Activated T-cell treated with anti-CD3 and anti-CD28 coated beads, Interleukin-2, amount 50 U/mL, for 24 hours (primary cell): Measurements from ENCODE around the gene LRRC14B.
"Not testable (repeated sequence)": the region's sequence is repeated elsewhere in the genome, so short reads cannot be mapped to it uniquely, and the experiment has no call there.

Experiments used
- DNase-seq: peaks from one replicate; pipeline ENCODE4 v3.0.0-alpha.2; 2020
- H3K27ac Mint-ChIP-seq: 2 replicates; pipeline ENCODE4 v1.8.0; 2020; ENCODE audit warnings: mild to moderate bottlenecking, mixed read lengths
- H3K27me3 Mint-ChIP-seq: 2 replicates; pipeline ENCODE4 v1.8.0; 2020; ENCODE audit warnings: mixed read lengths
- H3K36me3 Mint-ChIP-seq: 2 replicates; pipeline ENCODE4 v1.8.0; 2020; ENCODE audit warnings: low read depth, mixed read lengths
- H3K4me1 Mint-ChIP-seq: 2 replicates; pipeline ENCODE4 v1.8.0; 2020; ENCODE audit warnings: low read depth, mixed read lengths
- H3K4me3 Mint-ChIP-seq: 2 replicates; pipeline ENCODE4 v1.8.0; 2020; ENCODE audit warnings: mild to moderate bottlenecking, moderate library complexity, mixed read lengths
- H3K9me3 Mint-ChIP-seq: 2 replicates; pipeline ENCODE4 v1.8.0; 2020; ENCODE audit warnings: mixed read lengths

LRRC14B gene

GRCh38 chr5:217494-218456, 26.5 kb downstream of the LRRC14B start, which contains the start of the genes CCDC127 and SDHA:
TSS of gene CCDC127 (minus strand) at chr5:218153. CDS start at chr5:216849, 1,304 bp downstream.
TSS of gene SDHA (plus strand) at chr5:218320. CDS start at chr5:218356, 36 bp downstream.
- H3K36me3 Mint-ChIP-seq, result peaks cover 58% of the 10 kb centered on the region
- H3K4me3 Mint-ChIP-seq, result peak within 1 kb of the TSS; percentile 90
- H3K27ac Mint-ChIP-seq, result peak within 1 kb of the TSS; percentile 94
- DNase-seq, result peak; percentile 99
- peaks cover 56% of the 10 kb centered on the region for H3K4me1 Mint-ChIP-seq
- not testable (repeated sequence) for H3K27me3 Mint-ChIP-seq, H3K9me3 Mint-ChIP-seq

- peak overlapping the region; percentile 90 for H3K4me3 Mint-ChIP-seq
- H3K36me3 Mint-ChIP-seq, result peaks cover 62% of the 10 kb centered on the region
- peaks cover 61% of the 10 kb centered on the region for H3K4me1 Mint-ChIP-seq
- H3K27me3 Mint-ChIP-seq, result no peaks in the 10 kb centered on the region
- H3K9me3 Mint-ChIP-seq, result no peaks in the 10 kb centered on the region
- no peak for DNase-seq
- H3K27ac Mint-ChIP-seq, result peak overlapping the region; percentile 94
These were observed 27.4 kb downstream of the LRRC14B start for GRCh38 chr5:218457-219291.

- H3K36me3 Mint-ChIP-seq, result peaks cover 62% of the 10 kb centered on the region
These were observed 28.2 kb downstream of the LRRC14B start for GRCh38 chr5:219460-219863.

GRCh38 chr5:219991-220390, 28.7 kb downstream of the LRRC14B start:
- DNase-seq, result no peak
- H3K9me3 Mint-ChIP-seq, result no peaks in the 10 kb centered on the region
- H3K4me3 Mint-ChIP-seq, result peak overlapping the region; percentile 90
- peaks cover 63% of the 10 kb centered on the region for H3K36me3 Mint-ChIP-seq
- no peaks in the 10 kb centered on the region for H3K27me3 Mint-ChIP-seq
- peak overlapping the region; percentile 94 for H3K27ac Mint-ChIP-seq
- peaks cover 53% of the 10 kb centered on the region for H3K4me1 Mint-ChIP-seq

More at GRCh38 chr5:219460-219863, 28.2 kb downstream of the LRRC14B start:
- no peaks in the 10 kb centered on the region for H3K27me3 Mint-ChIP-seq
- H3K4me3 Mint-ChIP-seq, result peak overlapping the region; percentile 90
- no peaks in the 10 kb centered on the region for H3K9me3 Mint-ChIP-seq
- peaks cover 58% of the 10 kb centered on the region for H3K4me1 Mint-ChIP-seq
- H3K27ac Mint-ChIP-seq, result peak overlapping the region; percentile 94
- DNase-seq, result peak; percentile 57

- peaks cover 78% of the 10 kb centered on the region for H3K36me3 Mint-ChIP-seq
- peaks cover 38% of the 10 kb centered on the region for H3K4me1 Mint-ChIP-seq
- H3K4me3 Mint-ChIP-seq, H3K9me3 Mint-ChIP-seq, H3K27me3 Mint-ChIP-seq, DNase-seq: not testable (repeated sequence)
- peak overlapping the region; percentile 63 for H3K27ac Mint-ChIP-seq
These were observed 31.8 kb downstream of the LRRC14B start for GRCh38 chr5:222951-223715.

GRCh38 chr5:223791-224190, 32.5 kb downstream of the LRRC14B start:
- peaks cover 83% of the 10 kb centered on the region for H3K36me3 Mint-ChIP-seq
- H3K4me3 Mint-ChIP-seq, result no peak overlapping the region
- peak overlapping the region; percentile 40 for H3K27ac Mint-ChIP-seq
- peaks cover 38% of the 10 kb centered on the region for H3K4me1 Mint-ChIP-seq
- no peaks in the 10 kb centered on the region for H3K9me3 Mint-ChIP-seq
- no peaks in the 10 kb centered on the region for H3K27me3 Mint-ChIP-seq
- DNase-seq, result no peak

GRCh38 chr5:225334-225733, 34.0 kb downstream of the LRRC14B start:
- Mint-ChIP-seq H3K4me3 (no peak overlapping the region), H3K9me3 (no peaks in the 10 kb centered on the region), H3K27ac (peak overlapping the region; percentile 40), H3K27me3 (no peaks in the 10 kb centered on the region), H3K36me3 (peaks cover 81% of the 10 kb centered on the region), H3K4me1 (peaks cover 35% of the 10 kb centered on the region)
- DNase-seq, result no peak

GRCh38 chr5:227375-227774, 36.1 kb downstream of the LRRC14B start:
- DNase-seq, H3K27ac Mint-ChIP-seq, H3K4me3 Mint-ChIP-seq, H3K9me3 Mint-ChIP-seq, H3K27me3 Mint-ChIP-seq: not testable (repeated sequence)
- Mint-ChIP-seq H3K36me3 (peaks cover 89% of the 10 kb centered on the region), H3K4me1 (peaks cover 21% of the 10 kb centered on the region)

GRCh38 chr5:228886-229285, 37.6 kb downstream of the LRRC14B start:
- H3K9me3 Mint-ChIP-seq, result no peaks in the 10 kb centered on the region
- H3K4me1 Mint-ChIP-seq, result peaks cover 8% of the 10 kb centered on the region
- no peak for DNase-seq
- peaks cover 92% of the 10 kb centered on the region for H3K36me3 Mint-ChIP-seq
- peak overlapping the region; percentile 35 for H3K27ac Mint-ChIP-seq
- no peak overlapping the region for H3K4me3 Mint-ChIP-seq
- no peaks in the 10 kb centered on the region for H3K27me3 Mint-ChIP-seq

- Mint-ChIP-seq H3K9me3 (no peaks in the 10 kb centered on the region), H3K4me3 (no peak overlapping the region), H3K27me3 (no peaks in the 10 kb centered on the region), H3K4me1 (peaks cover 5% of the 10 kb centered on the region), H3K27ac (peak overlapping the region; percentile 26), H3K36me3 (peaks cover 90% of the 10 kb centered on the region)
- no peak for DNase-seq
These were observed 39.4 kb downstream of the LRRC14B start for GRCh38 chr5:230711-231110.

- Mint-ChIP-seq H3K9me3 (no peaks in the 10 kb centered on the region), H3K36me3 (peaks cover 90% of the 10 kb centered on the region), H3K27ac (peak overlapping the region; percentile 74), H3K4me3 (no peak overlapping the region), H3K27me3 (no peaks in the 10 kb centered on the region), H3K4me1 (peaks cover 5% of the 10 kb centered on the region)
- no peak for DNase-seq
These were observed 40.4 kb downstream of the LRRC14B start for GRCh38 chr5:231661-232060.

GRCh38 chr5:233426-233825, 42.1 kb downstream of the LRRC14B start:
- H3K27me3 Mint-ChIP-seq, H3K9me3 Mint-ChIP-seq, H3K4me1 Mint-ChIP-seq, H3K27ac Mint-ChIP-seq, H3K4me3 Mint-ChIP-seq, DNase-seq: not testable (repeated sequence)
- peaks cover 77% of the 10 kb centered on the region for H3K36me3 Mint-ChIP-seq

- Mint-ChIP-seq H3K27ac (no peak overlapping the region), H3K36me3 (peaks cover 76% of the 10 kb centered on the region), H3K4me3 (no peak overlapping the region), H3K9me3 (no peaks in the 10 kb centered on the region), H3K27me3 (no peaks in the 10 kb centered on the region), H3K4me1 (peaks cover 5% of the 10 kb centered on the region)
- no peak for DNase-seq
These were observed 43.2 kb downstream of the LRRC14B start for GRCh38 chr5:234450-234849.

GRCh38 chr5:235527-235926, 44.2 kb downstream of the LRRC14B start:
- Mint-ChIP-seq H3K27ac (peak overlapping the region; percentile 4), H3K36me3 (peaks cover 79% of the 10 kb centered on the region)
- not testable (repeated sequence) for H3K9me3 Mint-ChIP-seq, H3K4me1 Mint-ChIP-seq, DNase-seq, H3K4me3 Mint-ChIP-seq, H3K27me3 Mint-ChIP-seq
